Smooth muscle cell (in vitro differentiated cells): ENCODE measurements around the gene ANO4. TPM values are rescaled to one million over a fixed set of nuclear protein-coding genes. Genes with fewer than 3 reads are reported as not detected.

Source experiments
- DNase-seq: peaks from one replicate; lab custom pipeline; 2025; ENCODE audit not compliant: unreplicated experiment; lab: John Stamatoyannopoulos, UW
- H2AFZ ChIP-seq: fragments of 200-600 bp; sonication (generic); 2 replicates; pipeline ENCODE4 v1.6.0; 2016; ENCODE audit warnings: antibody characterized with exemption, low read depth, mild to moderate bottlenecking
- H3F3A ChIP-seq: fragments of 200-600 bp; sonication (generic); 2 replicates; pipeline ENCODE4 v1.6.0; 2017; ENCODE audit warnings: antibody characterized with exemption, low read depth
- H3K27ac ChIP-seq: fragments of 200-600 bp; sonication (generic); 2 replicates; pipeline ENCODE4 v1.5.1; 2016; ENCODE audit warnings: low read depth, mild to moderate bottlenecking
- H3K27me3 ChIP-seq: fragments of 200-600 bp; sonication (generic); 2 replicates; pipeline ENCODE4 v1.6.1; 2016; ENCODE audit warnings: low read depth, mild to moderate bottlenecking
- H3K36me3 ChIP-seq: fragments of 200-600 bp; sonication (generic); 2 replicates; pipeline ENCODE4 v1.5.1; 2016; ENCODE audit warnings: low read depth
- H3K4me1 ChIP-seq: fragments of 200-600 bp; sonication (generic); 2 replicates; pipeline ENCODE4 v1.5.1; 2016; ENCODE audit warnings: low read depth
- H3K4me2 ChIP-seq: fragments of 200-600 bp; sonication (generic); 2 replicates; pipeline ENCODE4 v1.6.0; 2016; ENCODE audit warnings: mild to moderate bottlenecking
- H3K4me3 ChIP-seq: fragments of 200-600 bp; sonication (generic); 2 replicates; pipeline ENCODE4 v1.5.1; 2016; ENCODE audit warnings: mild to moderate bottlenecking
- H3K79me2 ChIP-seq: fragments of 200-600 bp; sonication (generic); 2 replicates; pipeline ENCODE4 v1.6.0; 2016; ENCODE audit warnings: low read depth, mild to moderate bottlenecking
- H3K9ac ChIP-seq: fragments of 200-600 bp; sonication (generic); 2 replicates; pipeline ENCODE4 v1.6.0; 2016; ENCODE audit warnings: low read depth
- H3K9me3 ChIP-seq: fragments of 200-600 bp; sonication (generic); replicated peaks from 2 replicates; pipeline ENCODE4 v1.5.1; 2016; ENCODE audit warnings: low read depth
- H4K20me1 ChIP-seq: fragments of 200-600 bp; sonication (generic); 2 replicates; pipeline ENCODE4 v1.6.0; 2016; ENCODE audit warnings: low read depth
- WGBS: methylation state at CpG from one replicate; pipeline ENCODE4 v1.1.7; 2016; ENCODE audit warnings: low lambda C conversion rate; 5-methylcytosine and 5-hydroxymethylcytosine counted together
- polyA plus RNA-seq: library from polyadenylated mRNA; unstranded; fragments of >200 nt; fragmentation: Nextera tagmentation; extraction: Ambion mirVana; gene quantifications from 2 replicates; pipeline ENCODE4 v1.2.1, GENCODE V29; 2016
- total RNA-seq: library from RNA; depleted of rRNA; stranded (reverse); fragments of >200 nt; gene quantifications from 2 replicates; pipeline ENCODE4 v1.2.3, GENCODE V29; 2014
- TF ChIP-seq, protein P1 (sequence below): fragments of 200-600 bp; sonication (generic); IDR thresholded peaks from 2 replicates; pipeline ENCODE4 v1.5.1; 2017; ENCODE audit warnings: borderline replicate concordance, mild to moderate bottlenecking, antibody characterized with exemption; ENCODE audit not compliant: insufficient read depth, poor library complexity, severe bottlenecking

The ANO4 gene
- total and polyA plus RNA-seq, 2 experiments from 2014 or later = 27.3 to 51.7 TPM

DNA sequence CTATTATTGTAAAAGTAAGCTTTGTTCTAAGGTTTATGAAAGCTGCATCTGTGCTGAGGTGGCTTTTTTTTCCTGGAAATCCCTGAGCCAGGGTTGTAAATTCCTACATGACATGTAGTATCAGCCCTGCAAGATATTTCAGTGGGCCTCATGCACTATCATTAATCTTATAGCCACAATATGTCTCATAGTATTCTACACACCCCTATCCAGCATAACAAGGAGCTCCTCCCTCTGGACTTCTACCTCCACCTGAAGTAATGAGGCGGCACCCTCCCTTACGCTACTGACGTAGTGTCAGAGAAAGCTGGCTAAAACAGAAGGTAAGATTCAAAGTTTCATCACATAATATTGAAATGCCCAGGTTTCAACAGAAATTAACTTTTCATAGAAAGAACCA lies 380.0 kb downstream of the ANO4 start:
- DNase-seq = no peak
- no peaks in the 10 kb centered on the region for H4K20me1 ChIP-seq
- H3K79me2 ChIP-seq = no peaks in the 10 kb centered on the region
- WGBS = 79% methylated on average over 3 of the region's 3 CpGs
- no peaks in the 10 kb centered on the region for H3K9me3 ChIP-seq
- H3K27ac ChIP-seq = no peak overlapping the region
- no peak overlapping the region for H2AFZ ChIP-seq
- H3K4me3 ChIP-seq = no peak overlapping the region
- no peaks in the 10 kb centered on the region for H3K36me3 ChIP-seq
- H3K4me2 ChIP-seq = no peak overlapping the region
- no peaks in the 10 kb centered on the region for H3K4me1 ChIP-seq
- H3F3A ChIP-seq = no peaks in the 10 kb centered on the region
- TF ChIP-seq, protein P1, sequence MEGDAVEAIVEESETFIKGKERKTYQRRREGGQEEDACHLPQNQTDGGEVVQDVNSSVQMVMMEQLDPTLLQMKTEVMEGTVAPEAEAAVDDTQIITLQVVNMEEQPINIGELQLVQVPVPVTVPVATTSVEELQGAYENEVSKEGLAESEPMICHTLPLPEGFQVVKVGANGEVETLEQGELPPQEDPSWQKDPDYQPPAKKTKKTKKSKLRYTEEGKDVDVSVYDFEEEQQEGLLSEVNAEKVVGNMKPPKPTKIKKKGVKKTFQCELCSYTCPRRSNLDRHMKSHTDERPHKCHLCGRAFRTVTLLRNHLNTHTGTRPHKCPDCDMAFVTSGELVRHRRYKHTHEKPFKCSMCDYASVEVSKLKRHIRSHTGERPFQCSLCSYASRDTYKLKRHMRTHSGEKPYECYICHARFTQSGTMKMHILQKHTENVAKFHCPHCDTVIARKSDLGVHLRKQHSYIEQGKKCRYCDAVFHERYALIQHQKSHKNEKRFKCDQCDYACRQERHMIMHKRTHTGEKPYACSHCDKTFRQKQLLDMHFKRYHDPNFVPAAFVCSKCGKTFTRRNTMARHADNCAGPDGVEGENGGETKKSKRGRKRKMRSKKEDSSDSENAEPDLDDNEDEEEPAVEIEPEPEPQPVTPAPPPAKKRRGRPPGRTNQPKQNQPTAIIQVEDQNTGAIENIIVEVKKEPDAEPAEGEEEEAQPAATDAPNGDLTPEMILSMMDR = no peak
- H3K9ac ChIP-seq = no peak overlapping the region
- peaks cover 14% of the 10 kb centered on the region for H3K27me3 ChIP-seq

Other genes with a start within 250 kb of the ANO4 start
- 5.8 and 10.1 TPM in 2 replicates for gene GAS2L3, start 221.1 kb upstream of the ANO4 start, total RNA-seq
- 1.2 and 2.2 TPM in 2 replicates for gene GAS2L3, start 221.1 kb upstream of the ANO4 start, polyA plus RNA-seq